Body of pancreas (tissue), 4 donors: ENCODE data around the gene TXNDC2.

Experiments used
- CTCF ChIP-seq, 7 experiments: fragments of 450-650 bp in 4 of 7; fragments of 200-600 bp in 3 of 7; sonication (generic) in 3 of 7; IDR thresholded peaks; one replicate each; pipeline ENCODE4 v1.5.1; 2016 to 2019; ENCODE audit warnings: antibody characterized with exemption in 7 of 7
- POLR2A ChIP-seq, 3 donors: fragments of 450-650 bp; IDR thresholded peaks; one replicate each; pipeline ENCODE4 v1.6.1; 2016; ENCODE audit warnings: antibody characterized with exemption in 3 of 3, mild to moderate bottlenecking in 2 of 3

- TF ChIP-seq CTCF (IDR thresholded peaks at IDR 0.05) (no peak), POLR2A (IDR thresholded peaks at IDR 0.05) (no peak)
Measured at GRCh38 chr18:9884090-9884489, 1.7 kb upstream of the TXNDC2 start.
